Subcutaneous adipose tissue (tissue), 4 donors: ENCODE data around the gene ILK. TPM values are rescaled to one million over a fixed set of nuclear protein-coding genes. Genes with fewer than 3 reads are reported as not detected.

Experiments
- CTCF ChIP-seq: fragments of 450-650 bp; IDR thresholded peaks from one replicate; pipeline ENCODE4 v1.5.1; 2016; ENCODE audit warnings: low read depth, mild to moderate bottlenecking, control low read depth, antibody characterized with exemption, moderate library complexity
- total RNA-seq, 4 donors: library from RNA; depleted of rRNA; stranded (reverse); fragments of >200 nt; gene quantifications; one replicate each; pipeline ENCODE4 v1.1.0, GENCODE V29; 2016

ILK gene
- total RNA-seq, 4 donors from 2014 or later, result 105 to 157 (median 119) TPM

GRCh38 chr11:6587360-6587953 is 16.1 kb upstream of the ILK start:
- TF ChIP-seq CTCF, result no peak

- no peak for TF ChIP-seq CTCF
Observed at GRCh38 chr11:6588018-6588417, 15.6 kb upstream of the ILK start.

- TF ChIP-seq CTCF, result no peak
Observed at GRCh38 chr11:6594142-6594768, 9.3 kb upstream of the ILK start.

- TF ChIP-seq CTCF, result no peak
Observed at GRCh38 chr11:6596239-6596877, 7.2 kb upstream of the ILK start.

- no peak for TF ChIP-seq CTCF
Observed at GRCh38 chr11:6598555-6598954, 5.0 kb upstream of the ILK start.

- no peak for TF ChIP-seq CTCF
Observed at GRCh38 chr11:6599449-6599848, 4.1 kb upstream of the ILK start.

- no peak for TF ChIP-seq CTCF
Observed at GRCh38 chr11:6599881-6600390, 3.6 kb upstream of the ILK start.
